Stimulated activated CD8-positive, alpha-beta memory T cell treated with anti-CD3 and anti-CD28 coated beads, Interleukin-12 subunit alpha, Interleukin-12 subunit beta, amount 100 ng/mL, for 24 hours (primary cell): ENCODE measurements around the gene TRIM4.
"Not testable (repeated sequence)": the region's sequence is repeated elsewhere in the genome, so short reads cannot be mapped to it uniquely, and the experiment has no call there.

ENCODE experiments used
- DNase-seq: peaks from one replicate; pipeline ENCODE4 v3.0.0-alpha.2; 2020; ENCODE audit errors: extremely low read depth

Gene TRIM4

GRCh38 chr7:99918959-99919813 lies at the start of gene TRIM4:
Gene TRIM4, minus strand, starts transcription at chr7:99919530. Its CDS starts 129 bp downstream, at chr7:99919401.
- DNase-seq = peak; percentile 84

GRCh38 chr7:99958564-99959227 lies 39.4 kb upstream of the TRIM4 start:
- no peak for DNase-seq

GRCh38 chr7:99955247-99955646 lies 35.9 kb upstream of the TRIM4 start:
- no peak for DNase-seq

DNA sequence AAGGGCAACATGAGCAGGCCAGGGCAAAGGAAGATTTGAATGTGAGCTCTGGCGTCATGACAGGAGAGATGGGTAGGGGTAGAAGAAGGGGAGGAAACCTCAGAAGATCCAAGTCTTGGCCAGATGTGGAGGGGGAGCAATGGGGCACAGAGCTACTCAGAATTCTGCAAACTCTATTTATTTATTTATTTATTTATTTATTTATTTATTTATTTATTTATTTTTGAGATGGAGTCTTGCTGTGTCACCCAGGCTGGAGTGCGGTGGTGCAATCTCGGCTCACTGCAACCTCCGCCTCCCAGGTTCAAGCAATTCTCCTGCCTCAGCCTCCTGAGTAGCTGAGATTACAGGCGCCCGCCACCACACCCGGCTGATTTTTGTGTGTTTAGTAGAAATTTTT lies 35.3 kb upstream of the TRIM4 start:
- DNase-seq = not testable (repeated sequence)

DNA sequence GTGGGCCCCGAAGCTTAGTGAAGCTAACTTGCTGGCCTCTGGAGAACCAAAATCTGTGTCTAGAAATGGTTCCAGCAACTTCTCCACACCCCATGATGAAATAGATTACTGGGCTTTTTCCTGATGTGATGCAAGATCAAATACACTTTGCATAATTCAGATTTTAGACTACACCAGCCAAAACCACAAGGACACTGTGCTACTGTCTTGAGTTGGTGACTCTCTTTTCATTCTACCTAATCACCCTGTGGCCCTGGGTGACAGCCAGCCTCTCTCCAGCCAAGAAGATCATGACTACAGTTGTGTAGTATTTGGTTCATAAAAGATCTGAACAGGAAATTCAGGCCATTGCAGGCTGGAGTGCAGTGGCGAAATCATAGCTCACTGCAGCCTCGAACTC lies 34.3 kb upstream of the TRIM4 start:
- DNase-seq = no peak

DNA sequence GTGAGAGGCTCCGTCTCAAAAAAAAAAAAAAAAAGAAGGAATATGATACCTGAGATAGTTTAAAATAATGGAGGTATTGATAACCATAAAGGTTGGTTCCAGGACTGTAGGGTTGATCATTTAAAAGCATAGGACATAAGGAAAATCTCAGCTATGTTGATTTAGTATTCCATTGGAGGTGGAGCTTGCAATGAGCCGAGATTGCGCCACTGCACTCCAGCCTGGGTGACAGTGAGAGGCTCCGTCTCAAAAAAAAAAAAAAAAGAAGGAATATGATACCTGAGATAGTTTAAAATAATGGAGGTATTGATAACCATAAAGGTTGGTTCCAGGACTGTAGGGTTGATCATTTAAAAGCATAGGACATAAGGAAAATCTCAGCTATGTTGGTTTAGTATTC lies 33.3 kb upstream of the TRIM4 start:
- DNase-seq = not testable (repeated sequence)

DNA sequence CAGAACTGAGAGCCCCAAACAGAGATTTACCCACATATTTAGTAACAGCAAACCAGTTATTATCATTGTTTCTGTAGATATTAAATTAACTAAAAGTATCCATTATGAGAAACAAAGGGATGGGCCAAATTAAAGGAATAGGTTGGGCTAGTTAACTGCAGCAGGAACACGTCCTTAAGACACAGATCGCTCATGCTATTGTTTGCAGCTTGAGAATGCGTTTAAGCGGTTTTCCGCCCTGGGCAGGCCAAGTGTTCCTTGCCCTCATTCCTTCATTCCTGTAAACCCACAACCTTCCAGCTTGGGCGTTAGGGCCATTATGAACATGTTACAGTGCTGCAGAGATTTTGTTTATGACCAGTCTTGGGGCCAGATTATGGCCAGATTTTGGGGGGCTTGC lies 31.5 kb upstream of the TRIM4 start:
- not testable (repeated sequence) for DNase-seq

- DNase-seq = no peak
Observed at GRCh38 chr7:99949645-99950228, 30.4 kb upstream of the TRIM4 start.

- no peak for DNase-seq
Observed at GRCh38 chr7:99947608-99948007, 28.3 kb upstream of the TRIM4 start.

- DNase-seq = no peak
Observed at GRCh38 chr7:99944497-99945070, 25.3 kb upstream of the TRIM4 start.

- no peak for DNase-seq
Observed at GRCh38 chr7:99943641-99944496, 24.5 kb upstream of the TRIM4 start.

DNA sequence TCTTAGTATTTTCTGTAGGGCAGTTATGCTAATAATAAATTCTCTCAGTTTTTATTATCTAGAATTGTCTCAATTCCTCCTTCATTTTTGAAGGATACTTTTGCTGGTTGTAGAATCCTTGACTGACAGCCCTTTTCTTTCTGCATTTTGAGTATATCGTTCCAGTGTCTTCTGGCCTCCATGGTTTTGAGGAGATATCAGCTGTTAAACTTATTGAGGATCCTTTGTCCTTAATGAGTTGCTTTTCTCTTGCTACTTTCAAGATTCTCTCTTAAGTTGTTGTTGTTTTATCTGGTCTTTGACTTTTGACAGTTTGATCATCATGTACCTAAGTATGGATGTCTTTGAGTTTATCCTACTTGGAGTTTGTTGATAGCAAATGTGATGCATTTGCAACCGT lies 19.0 kb upstream of the TRIM4 start:
- DNase-seq = no peak

- DNase-seq = not testable (repeated sequence)
Observed at GRCh38 chr7:99935009-99935408, 15.7 kb upstream of the TRIM4 start.

- DNase-seq = no peak
Observed at GRCh38 chr7:99930376-99930775, 11.0 kb upstream of the TRIM4 start.

GRCh38 chr7:99929730-99930053 lies 10.4 kb upstream of the TRIM4 start:
- DNase-seq = no peak

- DNase-seq = no peak
Observed at GRCh38 chr7:99928994-99929729, 9.8 kb upstream of the TRIM4 start, which contains the start of gene GJC3. Gene GJC3, minus strand, starts transcription at chr7:99929620. Its CDS starts 0 bp downstream, at chr7:99929620.

DNA sequence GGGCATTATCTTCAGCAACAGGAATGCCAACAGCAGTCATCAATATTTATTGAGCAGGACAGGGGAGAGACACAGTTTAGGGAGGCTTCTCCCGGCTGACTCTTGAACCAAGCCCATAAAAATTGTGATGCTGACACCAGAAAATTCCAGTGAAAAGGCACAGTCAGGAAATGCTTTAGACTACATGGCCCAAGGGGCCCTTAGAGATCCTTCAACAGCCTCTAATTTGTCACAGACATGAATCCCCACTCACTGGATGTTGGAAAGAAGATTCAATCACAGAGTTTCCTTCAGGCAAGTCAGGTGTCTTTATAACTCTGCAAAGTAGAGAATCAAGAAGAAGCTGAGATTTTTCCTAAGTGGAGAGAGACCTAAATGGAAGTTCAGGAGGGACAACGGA lies 8.9 kb upstream of the TRIM4 start:
- DNase-seq = no peak

DNA sequence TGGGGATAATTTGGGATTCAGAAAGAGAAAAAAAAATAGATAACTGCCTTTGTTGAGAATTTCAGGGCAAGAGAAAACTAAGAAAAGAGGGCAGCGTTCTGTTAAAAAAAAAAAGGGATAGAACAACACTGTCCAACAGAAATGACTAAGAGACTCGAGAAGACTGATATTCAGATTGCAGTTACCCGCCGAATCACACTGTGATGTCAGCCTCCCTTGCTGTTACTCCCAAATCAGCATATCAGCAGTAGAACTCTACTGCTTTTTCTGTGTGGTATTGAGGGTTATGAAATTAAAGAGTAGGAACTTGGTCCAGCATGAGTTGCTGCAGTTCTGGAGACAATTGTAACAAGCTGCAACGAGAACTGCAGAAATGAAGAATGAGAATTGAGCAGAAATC lies 8.2 kb upstream of the TRIM4 start:
- DNase-seq = no peak

DNA sequence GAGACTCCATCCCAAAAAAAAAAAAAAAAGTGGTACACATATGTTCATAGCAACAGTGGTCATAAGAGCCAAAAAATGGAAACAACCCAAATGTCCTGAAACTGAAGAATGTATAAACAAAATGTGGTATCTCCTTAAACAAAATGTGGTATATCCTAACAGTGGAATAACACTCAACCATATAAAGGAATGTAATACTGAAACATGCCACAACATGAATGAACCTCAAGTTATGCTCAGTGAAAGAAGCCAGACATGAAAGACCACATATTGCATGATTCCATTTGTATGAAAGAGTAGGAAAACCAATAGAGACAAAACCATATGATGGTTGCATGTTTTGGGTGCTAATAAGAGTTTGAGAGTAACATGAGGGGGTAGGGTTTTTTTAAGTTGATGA lies 7.0 kb upstream of the TRIM4 start:
- no peak for DNase-seq

DNA sequence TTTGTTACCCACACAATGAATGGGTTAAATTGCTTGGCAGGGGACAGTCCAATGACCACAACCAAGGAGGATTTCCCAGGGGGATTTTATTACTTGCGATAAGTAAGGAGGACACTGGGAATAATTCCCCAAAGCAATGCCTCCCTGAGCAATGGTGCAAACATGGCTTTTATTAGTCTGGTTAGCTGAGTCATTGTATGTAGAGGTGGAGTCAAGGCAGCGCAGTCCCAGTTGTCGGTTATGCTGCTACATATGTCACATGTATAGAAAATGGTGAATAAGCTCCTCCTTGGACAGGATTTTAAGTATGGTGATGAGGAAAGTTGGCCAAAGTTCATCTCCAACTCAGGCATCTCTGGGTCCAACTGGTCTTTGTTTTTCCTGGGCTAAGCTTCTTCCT lies 3.9 kb upstream of the TRIM4 start:
- no peak for DNase-seq

DNA sequence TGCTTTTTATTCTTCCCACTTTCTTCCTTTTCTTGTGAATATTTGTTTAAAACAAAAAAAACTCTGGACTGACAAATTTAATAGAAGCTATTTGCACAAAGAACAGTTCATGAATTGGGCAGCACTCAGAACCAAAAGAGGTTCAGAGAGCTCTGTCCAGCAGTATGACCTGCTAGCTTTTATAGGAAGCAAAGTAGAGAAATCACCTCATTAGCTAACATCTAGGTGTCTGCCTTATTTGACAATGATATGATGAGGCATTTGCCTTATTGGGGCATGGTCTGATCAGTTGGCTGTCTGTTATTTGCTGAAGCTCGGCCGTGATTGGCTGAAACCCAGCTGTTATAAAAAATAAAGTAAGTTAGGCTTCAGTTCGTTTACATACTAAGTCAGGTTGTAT lies 819 bp upstream of the TRIM4 start:
- no peak for DNase-seq
